CD14-positive monocyte (primary cell): Measurements from ENCODE around the gene RXFP3. TPM values are rescaled to one million over a fixed set of nuclear protein-coding genes. Genes with fewer than 3 reads are reported as not detected.

Source experiments
- DNase-seq, 3 donors: peaks; one replicate each; pipeline ENCODE4 v3.0.0-alpha.2; 2011 to 2022
- H2AFZ ChIP-seq: 2 replicates; pipeline ENCODE4 v1.6.0; 2012; ENCODE audit warnings: mild to moderate bottlenecking, low read depth, low read length, inconsistent platforms; ENCODE audit not compliant: insufficient read depth, poor library complexity, severe bottlenecking
- H3K27ac ChIP-seq, 2 donors: 1 replicate in 1 of 2; 2 replicates in 1 of 2; pipeline ENCODE4 v1.5.1; 2012 to 2013; ENCODE audit warnings: low read length in 2 of 2, control low read depth in 1 of 2, inconsistent platforms in 1 of 2, low read depth in 1 of 2, mild to moderate bottlenecking in 1 of 2
- H3K27me3 ChIP-seq, 2 donors: one replicate each; pipeline versions ENCODE4 v1.6.0 to v1.6.1; 2011 to 2013; ENCODE audit warnings: low read length in 2 of 2; ENCODE audit not compliant: control insufficient read depth in 2 of 2, insufficient read depth in 2 of 2
- H3K36me3 ChIP-seq, 2 donors: replicated peaks in 1 of 2; 1 replicate in 1 of 2; 2 replicates in 1 of 2; pipeline versions ENCODE4 v1.5.1 to v1.6.1; 2012 to 2013; ENCODE audit warnings: low read length in 2 of 2, control low read depth in 1 of 2, inconsistent platforms in 1 of 2, mild to moderate bottlenecking in 1 of 2; ENCODE audit not compliant: insufficient read depth in 2 of 2, control insufficient read depth in 1 of 2
- H3K4me1 ChIP-seq, 2 donors: 1 replicate in 1 of 2; 2 replicates in 1 of 2; pipeline versions ENCODE4 v1.5.1 to v1.6.1; 2012 to 2013; ENCODE audit warnings: low read length in 2 of 2, control low read depth in 1 of 2, inconsistent platforms in 1 of 2, mild to moderate bottlenecking in 1 of 2, moderate library complexity in 1 of 2; ENCODE audit not compliant: insufficient read depth in 2 of 2, control insufficient read depth in 1 of 2
- H3K4me2 ChIP-seq: replicated peaks from 2 replicates; pipeline ENCODE3; 2012; ENCODE audit warnings: low read length, moderate library complexity, mild to moderate bottlenecking; ENCODE audit not compliant: poor library complexity, severe bottlenecking; ENCODE audit errors: extremely low read depth
- H3K4me3 ChIP-seq, 3 experiments: fragments of 200-600 bp in 1 of 3; sonication (generic) in 1 of 3; replicated peaks in 1 of 3; 1 replicate in 2 of 3; 2 replicates in 1 of 3; pipeline ENCODE4 v1.5.1; 2011 to 2013; ENCODE audit warnings: low read length in 3 of 3, mild to moderate bottlenecking in 3 of 3, control low read depth in 2 of 3, low read depth in 2 of 3, inconsistent platforms in 1 of 3, moderate library complexity in 1 of 3
- H3K79me2 ChIP-seq: 2 replicates; pipeline ENCODE4 v1.6.0; 2012; ENCODE audit warnings: mild to moderate bottlenecking, control low read depth, inconsistent platforms, low read length, moderate library complexity; ENCODE audit not compliant: insufficient read depth
- H3K9ac ChIP-seq: 2 replicates; pipeline ENCODE4 v1.6.0; 2017; ENCODE audit warnings: low read length, mild to moderate bottlenecking; ENCODE audit not compliant: insufficient read depth, poor library complexity, severe bottlenecking
- H3K9me3 ChIP-seq, 2 donors: replicated peaks in 1 of 2; 1 replicate in 1 of 2; 2 replicates in 1 of 2; pipeline versions ENCODE4 v1.5.1 to v1.6.1; 2012 to 2013; ENCODE audit warnings: low read length in 2 of 2, control low read depth in 1 of 2; ENCODE audit not compliant: control insufficient read depth in 1 of 2, insufficient read depth in 1 of 2
- H4K20me1 ChIP-seq: 2 replicates; pipeline ENCODE4 v1.6.0; 2012; ENCODE audit warnings: mild to moderate bottlenecking, low read length, control low read depth, moderate library complexity; ENCODE audit not compliant: insufficient read depth
- H3K27ac Mint-ChIP-seq, 7 donors: one replicate each; pipeline ENCODE4 v1.8.0; 2020; ENCODE audit warnings: mild to moderate bottlenecking in 7 of 7, mixed read lengths in 7 of 7, moderate library complexity in 6 of 7, inconsistent platforms in 2 of 7
- H3K27me3 Mint-ChIP-seq, 3 donors: one replicate each; pipeline ENCODE4 v1.8.0; 2021 to 2022; ENCODE audit warnings: low read depth in 3 of 3, mild to moderate bottlenecking in 3 of 3, mixed read lengths in 3 of 3, moderate library complexity in 3 of 3, inconsistent platforms in 1 of 3
- H3K36me3 Mint-ChIP-seq, 2 donors: one replicate each; pipeline ENCODE4 v1.8.0; 2020; ENCODE audit warnings: mixed read lengths in 2 of 2, inconsistent platforms in 1 of 2, mild to moderate bottlenecking in 1 of 2
- H3K4me1 Mint-ChIP-seq: one replicate; pipeline ENCODE4 v1.8.0; 2020; ENCODE audit warnings: mild to moderate bottlenecking, mixed read lengths
- H3K4me3 Mint-ChIP-seq, 2 donors: one replicate each; pipeline ENCODE4 v1.8.0; 2020; ENCODE audit warnings: mild to moderate bottlenecking in 2 of 2, mixed read lengths in 2 of 2, moderate library complexity in 1 of 2
- H3K9me3 Mint-ChIP-seq, 7 donors: one replicate each; pipeline ENCODE4 v1.8.0; 2020 to 2022; ENCODE audit warnings: mixed read lengths in 7 of 7, mild to moderate bottlenecking in 6 of 7, moderate library complexity in 6 of 7, inconsistent platforms in 2 of 7
- CTCF ChIP-seq: fragments of 200-600 bp; IDR thresholded peaks from one replicate; pipeline ENCODE4 v1.8.0; 2022; ENCODE audit warnings: antibody characterized with exemption, mild to moderate bottlenecking
- WGBS: methylation state at CpG from one replicate; pipeline ENCODE4 v1.1.5; 2013; ENCODE audit warnings: missing lambda C conversion rate; ENCODE audit not compliant: insufficient coverage; 5-methylcytosine and 5-hydroxymethylcytosine counted together
- intact Hi-C, 2 donors: fragments of 100-400 bp; cut with micrococcal nuclease; formaldehyde crosslinking; loops; one replicate each; pipeline versions ENCODE4 v1.15.0 to v1.15.1; 2023
- polyA plus RNA-seq, 3 donors: library from polyadenylated mRNA; depleted of rRNA in 1 of 3; unstranded in 2 of 3; stranded (reverse) in 1 of 3; fragments of 300-500 nt in 2 of 3; fragments of >200 nt in 1 of 3; fragmentation: Illumina TruSeq in 2 of 3; gene quantifications; 1 replicate in 2 of 3; 2 replicates in 1 of 3; pipeline ENCODE4 v1.2.3, GENCODE V29; 2012 to 2021

The RXFP3 gene
- polyA plus RNA-seq, 3 donors, result not detected

GRCh38 chr5:33968211-33969005 is 32.2 kb downstream of the RXFP3 start:
- H3K36me3 Mint-ChIP-seq, result no peaks in the 10 kb centered on the region
- 100% methylated on average over 1 of the region's 3 CpGs for WGBS
- peaks cover 1 to 3% (median 2%) of the 10 kb centered on the region in 3 donors for H3K27me3 Mint-ChIP-seq
- no peak for TF ChIP-seq CTCF
- no peak for DNase-seq
- no peak overlapping the region for H2AFZ ChIP-seq
- no peak overlapping the region for H3K27ac ChIP-seq
- intact Hi-C loops, result no loop called here
- H4K20me1 ChIP-seq, result no peaks in the 10 kb centered on the region
- H3K4me1 Mint-ChIP-seq, result no peaks in the 10 kb centered on the region
- H3K9me3 Mint-ChIP-seq, result no peaks in the 10 kb centered on the region
- H3K9me3 ChIP-seq, result no peaks in the 10 kb centered on the region
- H3K4me3 Mint-ChIP-seq, result no peak overlapping the region
- H3K79me2 ChIP-seq, result no peaks in the 10 kb centered on the region
- H3K4me1 ChIP-seq, result no peaks in the 10 kb centered on the region
- no peaks in the 10 kb centered on the region for H3K27me3 ChIP-seq
- no peaks in the 10 kb centered on the region for H3K36me3 ChIP-seq
- H3K9ac ChIP-seq, result no peak overlapping the region
- no peak overlapping the region for H3K4me2 ChIP-seq
- H3K27ac Mint-ChIP-seq, result no peak overlapping the region
- no peak overlapping the region for H3K4me3 ChIP-seq

DNA sequence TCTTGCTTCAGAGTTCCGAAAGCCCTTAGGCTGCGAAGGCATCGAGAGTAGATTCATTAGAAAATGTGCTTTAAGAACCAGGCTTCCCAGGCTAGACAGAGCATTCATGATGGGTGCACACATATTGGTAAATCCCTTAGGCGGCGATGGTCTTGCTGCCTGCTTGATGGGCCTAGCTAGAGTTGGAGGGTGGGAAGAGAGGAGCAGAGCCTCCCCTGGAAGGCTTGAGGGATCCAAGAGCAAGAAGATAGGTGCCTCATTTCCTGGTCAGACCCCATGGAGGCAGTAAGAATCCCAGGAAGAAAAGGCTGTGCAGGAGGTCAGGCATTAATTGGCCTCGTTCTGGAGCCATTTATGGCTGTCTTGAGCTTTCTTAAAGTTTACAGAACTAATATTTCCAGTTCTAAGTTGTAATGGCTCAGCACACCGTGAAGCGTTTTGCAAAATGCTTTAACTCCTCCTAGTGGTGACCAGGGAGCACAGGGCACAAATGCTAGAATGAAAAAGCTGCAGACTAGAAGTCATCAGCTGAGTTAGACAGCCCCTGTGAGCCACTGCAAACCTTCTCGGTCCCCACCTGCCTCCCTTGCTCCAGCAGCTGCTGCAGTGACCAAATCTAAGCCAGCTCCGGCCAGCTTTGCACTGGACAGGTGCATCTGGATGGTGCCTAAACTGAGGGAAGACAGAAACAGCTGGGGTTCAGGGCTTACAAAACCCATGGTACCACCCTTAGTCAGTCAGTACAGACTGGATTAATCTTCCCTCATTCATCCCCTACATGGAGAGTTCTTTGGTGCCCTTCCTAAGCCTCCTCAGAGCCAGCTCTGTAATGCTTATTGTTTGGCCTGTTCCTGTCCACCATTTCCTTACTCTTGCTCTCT is 33.6 kb downstream of the RXFP3 start:
- Histone ChIP-seq H4K20me1 (no peaks in the 10 kb centered on the region), H3K4me1 (no peaks in the 10 kb centered on the region), H3K4me2 (no peak overlapping the region), H3K79me2 (no peaks in the 10 kb centered on the region), H2AFZ (no peak overlapping the region), H3K27me3 (no peaks in the 10 kb centered on the region), H3K4me3 (no peak overlapping the region), H3K9me3 (no peaks in the 10 kb centered on the region), H3K36me3 (no peaks in the 10 kb centered on the region), H3K9ac (no peak overlapping the region), H3K27ac (no peak overlapping the region)
- WGBS, result 60% methylated on average over 9 of the region's 10 CpGs
- Mint-ChIP-seq H3K4me1 (no peaks in the 10 kb centered on the region), H3K36me3 (no peaks in the 10 kb centered on the region), H3K4me3 (no peak overlapping the region), H3K27me3 (peaks cover 1 to 3% (median 2%) of the 10 kb centered on the region in 3 donors), H3K9me3 (no peaks in the 10 kb centered on the region), H3K27ac (no peak overlapping the region)
- no peak for DNase-seq
- peak; percentile 10 for TF ChIP-seq CTCF
- intact Hi-C loops, result no loop called here
